ENCODE data around the gene VAV3.
"Not testable (repeated sequence)": the region's sequence is repeated elsewhere in the genome, so short reads cannot be mapped to it uniquely, and the experiment has no call there.

Gene VAV3, protein sequence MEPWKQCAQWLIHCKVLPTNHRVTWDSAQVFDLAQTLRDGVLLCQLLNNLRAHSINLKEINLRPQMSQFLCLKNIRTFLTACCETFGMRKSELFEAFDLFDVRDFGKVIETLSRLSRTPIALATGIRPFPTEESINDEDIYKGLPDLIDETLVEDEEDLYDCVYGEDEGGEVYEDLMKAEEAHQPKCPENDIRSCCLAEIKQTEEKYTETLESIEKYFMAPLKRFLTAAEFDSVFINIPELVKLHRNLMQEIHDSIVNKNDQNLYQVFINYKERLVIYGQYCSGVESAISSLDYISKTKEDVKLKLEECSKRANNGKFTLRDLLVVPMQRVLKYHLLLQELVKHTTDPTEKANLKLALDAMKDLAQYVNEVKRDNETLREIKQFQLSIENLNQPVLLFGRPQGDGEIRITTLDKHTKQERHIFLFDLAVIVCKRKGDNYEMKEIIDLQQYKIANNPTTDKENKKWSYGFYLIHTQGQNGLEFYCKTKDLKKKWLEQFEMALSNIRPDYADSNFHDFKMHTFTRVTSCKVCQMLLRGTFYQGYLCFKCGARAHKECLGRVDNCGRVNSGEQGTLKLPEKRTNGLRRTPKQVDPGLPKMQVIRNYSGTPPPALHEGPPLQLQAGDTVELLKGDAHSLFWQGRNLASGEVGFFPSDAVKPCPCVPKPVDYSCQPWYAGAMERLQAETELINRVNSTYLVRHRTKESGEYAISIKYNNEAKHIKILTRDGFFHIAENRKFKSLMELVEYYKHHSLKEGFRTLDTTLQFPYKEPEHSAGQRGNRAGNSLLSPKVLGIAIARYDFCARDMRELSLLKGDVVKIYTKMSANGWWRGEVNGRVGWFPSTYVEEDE

GRCh38 chr1:107965110-107965991 lies at the start of gene VAV3:
Gene VAV3, minus strand, starts transcription at chr1:107965180. Its CDS starts 311 bp downstream, at chr1:107964869.
- DNase-seq = peak; percentile 74

GRCh38 chr1:108012553-108012952 lies 47.6 kb upstream of the VAV3 start:
- no peak for DNase-seq

GRCh38 chr1:108011295-108011694 lies 46.3 kb upstream of the VAV3 start:
- no peak for DNase-seq

DNA sequence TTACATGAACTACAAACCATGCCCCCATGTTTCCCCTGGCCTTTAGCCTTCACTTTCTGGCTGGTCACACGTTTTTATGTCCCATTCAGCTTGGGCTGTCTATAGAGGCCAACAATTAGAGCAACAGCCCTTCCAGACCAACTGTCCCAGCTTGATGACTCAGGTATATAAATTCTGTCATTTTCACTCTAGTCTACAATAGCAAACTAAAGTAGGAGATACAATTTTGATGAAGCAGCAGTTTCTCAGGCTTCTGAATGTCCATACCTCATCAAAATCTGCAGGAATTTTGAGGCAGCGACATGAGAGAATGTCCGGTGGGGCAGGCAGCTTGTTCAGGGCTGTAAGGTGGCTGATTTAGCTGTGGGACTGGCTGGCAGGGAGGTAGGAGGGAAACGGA lies 45.6 kb upstream of the VAV3 start:
- DNase-seq = no peak

DNA sequence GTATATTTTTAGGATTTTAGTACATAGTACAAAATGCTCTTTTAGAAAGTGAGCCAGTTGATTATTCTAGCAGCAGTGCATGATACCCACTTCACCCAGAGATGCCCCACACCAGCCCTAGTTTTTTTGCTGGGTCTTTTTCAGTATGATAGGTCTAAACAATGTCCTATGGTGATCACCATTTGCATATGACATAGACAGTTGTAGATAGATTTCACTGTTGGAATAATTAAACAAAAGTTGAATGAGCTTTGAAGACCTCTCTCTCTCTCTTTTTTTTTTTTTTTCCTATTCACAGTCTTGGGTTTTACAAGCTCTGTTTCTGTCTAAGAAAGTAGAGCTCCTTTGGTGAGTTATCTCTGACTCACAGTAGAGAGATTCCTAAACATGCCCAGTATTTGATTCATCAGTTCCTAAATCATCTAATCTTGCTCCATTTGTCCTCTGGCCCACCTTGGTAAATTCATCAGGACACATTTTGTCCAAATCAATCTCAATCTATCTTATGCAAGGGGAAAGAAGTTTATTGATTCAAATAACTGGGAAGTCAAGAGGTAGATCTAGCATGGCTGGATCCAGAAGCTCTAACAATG lies 44.7 kb upstream of the VAV3 start:
- DNase-seq = no peak

DNA sequence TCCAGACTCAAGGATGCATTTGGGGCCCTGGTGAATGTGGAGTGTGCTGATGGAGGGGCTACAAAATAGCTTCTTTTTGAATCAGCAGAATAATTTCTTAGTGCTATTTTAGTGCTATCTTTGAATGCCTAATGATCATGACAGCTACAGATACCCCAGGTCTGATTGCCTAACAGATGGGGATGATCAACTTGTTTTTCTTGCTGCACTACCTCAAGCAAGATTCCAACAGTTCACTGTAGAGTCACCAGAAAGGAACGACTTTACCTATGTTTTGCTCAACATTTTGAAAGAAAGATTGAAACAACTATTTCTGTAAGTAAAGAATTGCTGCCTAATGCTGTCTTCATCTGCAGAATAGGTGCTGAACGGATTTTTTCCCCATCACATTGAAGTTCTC lies 42.6 kb upstream of the VAV3 start:
- DNase-seq = no peak

- no peak for DNase-seq
Observed at GRCh38 chr1:108007070-108007469, 42.1 kb upstream of the VAV3 start.

GRCh38 chr1:108004919-108005318 lies 39.9 kb upstream of the VAV3 start:
- not testable (repeated sequence) for DNase-seq

DNA sequence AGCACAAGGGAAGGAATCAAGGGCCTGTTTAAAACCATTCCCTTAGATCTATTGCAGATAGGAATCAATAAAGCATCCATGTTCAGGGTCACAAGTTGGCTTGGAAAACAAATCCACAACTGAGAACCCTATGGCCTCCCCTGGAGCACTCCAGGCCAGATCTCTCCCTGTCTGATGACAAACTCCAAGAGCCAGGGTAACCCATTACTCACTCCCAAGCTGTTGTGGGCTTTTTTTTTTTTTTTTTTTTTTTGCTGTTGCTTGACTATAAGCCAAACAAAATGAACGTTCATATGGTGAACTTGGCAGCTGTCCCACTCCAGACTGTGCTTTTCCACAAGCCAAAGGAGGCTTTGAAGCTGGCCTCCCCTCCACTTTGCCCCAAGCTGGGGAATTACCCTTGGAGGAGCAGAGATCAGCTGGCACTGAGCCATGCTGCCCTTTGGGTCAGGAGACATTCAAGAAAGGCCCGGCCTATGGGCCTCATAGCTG lies 35.7 kb upstream of the VAV3 start:
- no peak for DNase-seq

GRCh38 chr1:108000184-108000583 lies 35.2 kb upstream of the VAV3 start:
- DNase-seq = no peak

- DNase-seq = no peak
Observed at GRCh38 chr1:107997866-107998265, 32.9 kb upstream of the VAV3 start.

- DNase-seq = no peak
Observed at GRCh38 chr1:107993920-107994319, 28.9 kb upstream of the VAV3 start.

GRCh38 chr1:107992347-107992746 lies 27.4 kb upstream of the VAV3 start:
- no peak for DNase-seq

- no peak for DNase-seq
Observed at GRCh38 chr1:107991371-107992066, 26.5 kb upstream of the VAV3 start.

GRCh38 chr1:107990606-107991005 lies 25.6 kb upstream of the VAV3 start:
- no peak for DNase-seq

GRCh38 chr1:107981277-107981676 lies 16.3 kb upstream of the VAV3 start:
- no peak for DNase-seq

DNA sequence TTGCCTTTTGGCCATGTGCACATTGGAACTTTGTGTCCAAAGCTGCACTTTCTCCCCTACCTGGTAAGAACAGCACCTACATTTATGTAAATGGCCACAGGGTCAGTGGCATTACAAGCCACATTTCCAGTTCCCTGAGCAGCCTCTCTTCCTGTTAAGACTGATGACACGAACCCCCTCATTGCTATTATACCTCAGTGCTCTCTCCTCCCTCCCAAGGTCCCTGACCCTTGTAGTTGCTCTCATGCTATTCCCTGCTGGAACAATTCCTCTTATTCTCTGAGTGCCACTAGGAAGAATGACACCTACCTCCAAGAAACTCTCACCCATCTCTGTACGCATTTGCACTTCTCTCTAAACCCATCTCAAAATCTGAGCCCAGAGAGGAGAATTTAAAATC lies 14.9 kb upstream of the VAV3 start:
- DNase-seq = no peak

GRCh38 chr1:107979088-107979487 lies 14.1 kb upstream of the VAV3 start:
- no peak for DNase-seq

- DNase-seq = no peak
Observed at GRCh38 chr1:107976836-107977235, 11.9 kb upstream of the VAV3 start.

DNA sequence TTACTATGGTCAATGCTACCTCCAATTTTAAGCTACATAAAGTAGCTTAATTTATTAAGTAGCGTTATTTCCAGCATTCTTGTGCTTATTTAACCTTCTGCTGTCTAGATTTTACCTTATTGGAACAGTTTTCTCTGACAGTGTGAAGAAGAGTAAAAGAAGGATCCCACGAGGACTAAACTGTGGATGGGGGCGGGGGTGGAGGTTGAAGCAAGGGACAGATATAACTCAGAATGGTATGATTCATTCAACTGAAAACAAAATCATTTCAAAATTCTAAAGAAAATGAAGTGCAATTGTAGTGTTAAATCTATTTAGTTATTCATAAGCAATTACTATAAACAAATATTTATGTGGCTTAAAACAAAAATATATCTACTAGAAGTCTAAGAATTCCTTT lies 11.5 kb upstream of the VAV3 start:
- DNase-seq = no peak

DNA sequence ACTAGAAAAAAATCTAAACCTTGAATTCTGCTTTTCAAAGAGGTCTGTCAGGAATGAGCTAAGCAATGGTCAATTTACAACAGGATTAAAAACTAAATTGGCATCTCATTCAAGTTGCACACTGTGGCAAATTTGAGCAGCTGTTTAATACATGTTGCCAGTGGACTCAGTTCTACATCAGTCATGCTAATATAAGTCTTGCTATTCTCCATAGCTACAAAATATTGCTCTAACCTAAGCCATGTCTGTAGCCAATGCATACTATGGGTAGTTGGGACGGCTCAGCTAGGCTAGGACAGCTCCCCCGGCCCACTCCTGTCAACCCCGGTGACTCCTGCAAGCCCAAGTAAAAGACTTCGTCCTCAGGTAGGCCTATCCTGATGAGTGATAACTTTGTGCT lies 10.9 kb upstream of the VAV3 start:
- no peak for DNase-seq

GRCh38 chr1:107974090-107974489 lies 9.1 kb upstream of the VAV3 start:
- no peak for DNase-seq

Measured in GF-D8 (cell line).